Activated T-cell treated with anti-CD3 and anti-CD28 coated beads for 48 hours (primary cell): ENCODE measurements around the gene FCN3.
A peak's percentile ranks its signal among the peaks of the same experiment; 100 is the strongest.
"Not testable (repeated sequence)": the region's sequence is repeated elsewhere in the genome, so short reads cannot be mapped to it uniquely, and the experiment has no call there.

Experiments used
- DNase-seq: peaks from one replicate; pipeline ENCODE4 v3.0.0-alpha.2; 2020; ENCODE audit warnings: low read depth

Gene FCN3

DNA sequence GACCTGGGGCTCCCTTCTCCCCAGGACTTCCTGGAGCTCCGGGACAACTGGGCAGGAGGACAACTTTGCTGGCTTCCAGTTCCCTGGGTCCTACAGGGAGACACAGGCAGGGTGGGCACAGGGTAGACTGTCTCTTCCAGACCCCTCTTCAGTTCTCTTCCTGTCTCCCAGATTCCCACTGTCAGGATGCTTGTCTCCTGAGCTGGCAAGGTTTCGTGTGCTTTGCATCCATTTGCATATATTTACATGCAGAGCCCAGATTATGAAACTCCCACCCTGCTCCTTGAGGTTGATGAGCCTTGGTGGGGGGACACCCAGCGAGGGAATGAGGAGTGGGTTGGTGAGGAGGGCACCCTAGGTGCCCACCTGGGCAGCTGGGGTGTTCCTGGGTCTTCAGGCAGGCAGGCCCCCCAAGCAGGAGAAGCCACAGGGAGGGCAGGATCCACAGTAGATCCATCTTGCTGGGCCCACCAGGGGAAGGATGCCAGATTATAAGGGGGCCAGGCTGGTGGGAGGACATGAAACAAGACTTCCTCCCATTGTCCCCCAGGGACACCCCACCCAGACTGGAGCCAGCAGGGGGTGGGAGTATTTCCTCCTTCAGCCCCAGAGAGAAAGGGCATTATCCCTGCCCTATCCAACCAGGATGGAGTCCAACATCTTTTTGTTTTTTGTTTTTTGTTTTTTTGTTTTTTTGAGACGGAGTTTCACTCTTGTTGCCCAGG lies at the start of gene FCN3:
TSS of gene FCN3 (minus strand) at position 463 of the 725 bp plus-strand sequence. CDS start at position 457, 6 bp downstream.
- no peak for DNase-seq

DNA sequence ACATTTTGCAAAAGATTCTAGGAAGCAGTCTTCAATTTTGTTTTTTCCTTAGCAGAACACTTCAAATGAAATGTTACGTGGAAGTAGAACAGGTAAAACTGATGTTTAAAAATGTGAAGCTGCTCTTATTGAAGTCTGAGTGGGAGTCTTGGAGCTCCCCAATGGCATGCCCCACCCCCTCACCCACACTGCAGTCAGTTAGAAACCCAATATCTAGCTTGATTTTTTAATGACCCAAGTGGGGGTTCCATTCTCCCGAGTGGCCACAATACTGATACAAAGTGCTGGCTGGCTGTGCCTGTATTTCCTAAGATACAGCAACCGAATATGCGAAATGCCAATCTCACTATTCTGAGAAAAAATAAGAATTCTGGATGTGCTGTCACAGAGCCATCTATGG lies 49.1 kb upstream of the FCN3 start:
- DNase-seq: no peak

DNA sequence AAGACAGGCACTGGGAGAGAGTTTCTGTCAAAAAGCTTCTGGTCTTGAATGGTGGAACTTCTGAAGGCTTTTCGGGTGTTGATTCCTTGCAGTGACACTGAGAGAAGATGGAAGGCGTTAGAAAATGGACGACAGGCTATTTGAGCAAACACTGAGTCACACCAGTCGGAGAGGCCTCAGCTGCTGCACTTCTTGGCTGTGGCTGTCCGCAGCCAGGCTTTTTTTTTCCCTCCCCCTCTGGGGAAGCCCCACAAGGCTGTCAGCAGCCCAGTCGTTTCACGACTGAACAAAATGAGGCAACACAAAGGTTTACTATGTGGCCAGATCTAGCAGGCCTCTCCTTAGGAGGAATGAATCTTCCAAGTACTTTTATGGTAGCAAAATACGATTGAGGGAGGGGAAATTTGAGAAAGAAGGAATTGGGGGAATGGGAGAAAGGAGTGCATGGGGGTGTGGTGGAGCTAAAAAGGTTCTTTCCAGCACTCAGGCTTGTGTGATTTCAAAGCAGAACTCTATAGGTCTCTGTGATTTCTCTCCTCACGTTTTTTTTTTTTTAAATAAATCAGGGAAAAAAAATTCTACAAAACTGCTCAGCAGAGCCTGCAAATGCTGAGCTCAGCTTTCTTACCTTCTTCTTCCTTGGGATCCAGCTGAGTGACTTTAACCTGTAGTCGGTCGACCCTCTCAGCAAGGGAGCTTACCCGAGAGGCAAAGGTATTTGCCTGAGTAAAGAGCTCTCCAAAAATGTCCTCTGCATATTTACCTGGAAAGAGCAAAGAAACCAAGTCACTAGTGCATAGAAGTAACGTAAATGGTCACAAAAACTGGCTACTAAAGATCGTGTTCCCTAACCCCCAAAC lies 43.9 kb upstream of the FCN3 start:
- peak; percentile 60 for DNase-seq

DNA sequence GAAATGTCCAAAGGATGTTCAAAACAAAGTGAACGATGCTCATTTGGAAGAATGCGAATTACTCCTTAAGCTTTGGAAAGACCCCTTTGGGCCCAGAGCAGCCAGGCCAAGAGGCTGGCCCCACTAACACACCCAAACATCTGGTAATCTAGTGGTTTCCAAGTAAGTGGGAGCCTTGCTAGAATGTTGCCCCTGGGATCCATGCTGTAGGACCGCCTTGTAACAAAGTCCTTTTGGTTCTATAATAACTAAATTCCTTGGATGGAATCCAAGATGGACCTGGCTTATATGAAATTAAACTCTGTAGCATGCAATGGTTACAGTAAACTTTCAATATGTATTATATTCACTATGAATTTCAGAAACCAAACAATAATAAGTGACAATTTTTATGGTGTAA lies 43.1 kb upstream of the FCN3 start:
- DNase-seq: no peak

DNA sequence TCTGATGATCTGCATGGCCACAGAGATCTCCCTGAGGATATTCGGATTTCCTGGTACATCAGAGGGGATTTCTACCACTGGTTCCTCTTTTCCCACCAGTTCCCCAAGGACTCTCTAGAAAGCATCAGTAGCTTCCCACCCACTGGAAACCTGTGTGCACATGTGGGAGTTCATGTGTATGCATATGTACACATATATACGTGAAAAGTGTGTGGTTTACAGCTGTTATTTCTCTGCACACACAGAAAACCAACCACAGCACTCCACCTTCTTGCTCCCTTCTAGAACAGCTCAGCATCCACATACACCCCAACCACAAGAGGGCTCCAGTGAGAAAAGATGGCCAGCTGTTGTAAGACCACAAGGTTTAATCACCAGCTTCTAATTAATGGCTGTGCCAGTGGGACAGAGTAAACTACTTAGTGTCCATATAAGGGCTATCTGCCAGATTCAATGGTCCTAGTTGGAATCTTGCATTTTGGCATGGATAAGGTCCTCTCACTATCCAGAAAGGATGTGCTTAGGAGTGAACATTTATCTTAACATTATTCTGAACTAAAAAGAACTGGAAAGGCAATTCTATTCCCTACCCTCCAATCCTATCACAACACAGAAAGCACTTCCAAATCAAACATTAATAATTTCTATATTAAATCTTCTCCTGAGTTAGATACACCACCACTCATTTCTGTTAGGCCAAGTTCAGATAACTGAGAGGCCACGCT lies 41.9 kb upstream of the FCN3 start:
- peak; percentile 18 for DNase-seq

DNA sequence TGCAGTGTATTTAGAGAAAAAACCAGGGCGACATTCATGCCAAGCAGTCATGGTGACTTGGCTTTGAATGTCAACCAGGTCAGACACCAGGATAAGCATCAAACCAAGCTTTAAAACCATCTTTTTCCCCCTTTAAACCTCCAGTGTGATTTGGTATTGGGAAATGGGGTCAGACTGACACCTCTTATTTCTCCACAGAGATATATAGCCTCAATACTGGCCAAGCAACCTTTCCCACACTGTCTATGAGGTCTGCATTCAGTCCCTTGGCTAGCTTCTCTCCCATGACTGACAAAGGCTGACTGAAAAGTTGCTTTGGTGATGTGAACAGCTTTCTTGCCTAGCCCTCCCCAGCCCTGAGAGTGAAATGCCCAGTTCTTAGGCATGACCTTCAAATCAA lies 39.5 kb upstream of the FCN3 start:
- no peak for DNase-seq

DNA sequence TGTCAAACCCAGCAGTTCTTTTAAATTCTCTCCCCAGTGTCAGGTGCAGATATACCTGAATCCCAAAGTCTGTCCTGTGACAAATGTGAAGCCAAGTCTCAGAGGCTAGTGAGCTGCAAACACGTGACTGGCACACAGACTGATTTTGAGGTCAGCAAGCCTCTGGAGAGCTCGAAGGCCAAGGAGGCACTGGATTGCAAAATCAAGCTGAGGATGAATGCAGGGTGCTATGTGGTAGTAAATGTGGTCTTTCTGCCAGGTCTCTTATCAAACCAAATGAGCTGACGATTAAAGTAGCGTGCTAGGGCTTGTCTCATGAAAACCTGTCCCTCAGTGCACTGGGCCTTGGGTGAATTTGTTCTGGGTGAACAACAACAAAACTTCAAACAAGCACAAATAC lies 38.4 kb upstream of the FCN3 start:
- no peak for DNase-seq

DNA sequence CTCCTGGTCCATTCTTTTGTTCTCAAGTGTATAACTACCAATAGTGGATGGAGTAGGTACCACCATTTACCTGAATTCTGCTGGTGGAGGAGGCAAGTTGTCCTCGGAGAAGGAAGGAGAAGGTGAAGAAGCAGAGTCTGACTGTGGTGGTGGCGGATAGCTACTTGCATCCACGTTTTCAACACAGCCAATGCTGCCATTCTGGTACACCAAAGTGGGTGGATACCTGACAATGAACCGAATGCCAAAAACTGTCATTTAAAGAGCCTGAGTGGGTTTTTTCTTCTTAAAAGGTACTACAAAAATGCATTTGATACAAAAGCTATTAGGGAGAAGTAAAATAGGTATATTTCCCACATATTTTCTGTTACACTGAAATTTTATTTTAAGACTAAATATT lies 37.9 kb upstream of the FCN3 start:
- no peak for DNase-seq

DNA sequence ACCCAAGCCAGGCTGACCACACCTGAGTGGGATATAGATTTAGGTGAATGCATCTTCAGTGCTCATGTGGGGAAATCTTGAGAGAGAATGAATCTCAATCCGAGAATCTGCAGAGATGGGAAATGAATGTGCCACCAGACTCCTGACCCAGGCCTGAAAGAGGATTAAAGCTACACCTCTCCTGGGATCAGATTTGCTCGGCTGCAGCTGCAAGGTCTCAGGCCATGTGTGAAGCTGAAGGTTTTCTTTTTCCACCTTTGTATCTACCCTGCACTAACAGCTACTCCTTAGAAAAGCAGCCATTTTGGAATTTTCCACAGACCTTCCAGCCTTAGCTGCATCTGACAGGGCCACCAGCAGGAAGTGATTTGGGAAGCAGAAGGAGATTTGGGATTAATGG lies 36.1 kb upstream of the FCN3 start:
- no peak for DNase-seq

DNA sequence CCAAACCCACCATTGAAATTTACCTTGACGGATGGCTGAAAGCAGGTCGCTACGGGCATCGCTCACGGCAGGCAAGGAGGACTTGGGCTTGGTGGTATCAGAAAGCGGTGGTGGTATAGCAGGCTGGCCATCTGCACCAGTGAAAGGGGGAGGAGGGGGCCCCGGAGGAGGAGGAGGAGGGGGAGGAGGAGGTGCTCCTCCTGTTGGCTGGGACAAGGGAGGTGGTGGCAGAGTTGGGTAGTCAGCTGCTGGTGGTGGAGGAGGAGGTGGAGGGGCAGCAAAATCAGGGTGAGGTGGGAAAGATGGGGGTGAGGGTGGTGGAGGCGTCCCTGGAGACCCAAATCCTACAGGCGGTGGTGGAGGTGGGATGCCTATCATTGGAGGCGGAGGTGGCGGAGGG lies 35.0 kb upstream of the FCN3 start:
- DNase-seq: no peak

DNA sequence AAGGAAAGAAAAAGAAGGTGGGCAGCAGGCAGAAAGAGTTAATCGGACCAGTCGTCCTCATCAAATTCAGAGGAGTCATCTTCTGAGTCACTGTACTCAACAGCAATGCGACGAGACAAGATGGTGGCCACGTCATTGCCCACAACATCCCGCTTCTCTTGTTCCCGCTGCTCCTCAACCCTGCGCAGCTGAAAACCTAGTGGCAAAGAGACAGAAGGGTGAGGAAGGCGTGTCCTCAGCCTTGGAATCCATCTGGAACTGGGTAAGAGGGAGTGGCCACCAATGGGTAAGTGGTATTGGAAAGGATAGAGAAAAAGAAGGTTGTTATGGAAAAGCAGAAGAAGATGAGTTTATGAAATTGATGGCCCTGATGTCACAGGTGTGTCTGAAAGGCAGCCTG lies 33.5 kb upstream of the FCN3 start:
- no peak for DNase-seq

DNA sequence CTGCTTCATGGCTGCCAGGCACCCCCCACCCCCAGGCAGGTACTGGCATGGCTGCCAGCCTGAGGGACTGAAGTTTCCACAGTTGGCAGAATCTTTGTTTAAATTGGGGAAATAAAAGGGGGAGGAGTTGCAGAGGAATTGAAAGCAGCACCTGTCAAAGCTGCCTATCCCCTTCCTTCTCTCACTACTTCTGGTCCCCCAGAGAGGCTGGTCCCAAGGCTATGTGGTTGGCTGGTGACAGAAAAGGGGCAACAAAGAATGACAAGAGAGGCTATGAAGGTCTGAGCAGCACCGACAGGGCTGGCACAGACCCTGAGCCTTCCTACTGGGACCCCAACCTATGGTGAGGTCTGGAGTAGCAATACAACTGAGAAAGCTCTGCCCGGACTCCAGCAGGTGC lies 32.2 kb upstream of the FCN3 start:
- not testable (repeated sequence) for DNase-seq

DNA sequence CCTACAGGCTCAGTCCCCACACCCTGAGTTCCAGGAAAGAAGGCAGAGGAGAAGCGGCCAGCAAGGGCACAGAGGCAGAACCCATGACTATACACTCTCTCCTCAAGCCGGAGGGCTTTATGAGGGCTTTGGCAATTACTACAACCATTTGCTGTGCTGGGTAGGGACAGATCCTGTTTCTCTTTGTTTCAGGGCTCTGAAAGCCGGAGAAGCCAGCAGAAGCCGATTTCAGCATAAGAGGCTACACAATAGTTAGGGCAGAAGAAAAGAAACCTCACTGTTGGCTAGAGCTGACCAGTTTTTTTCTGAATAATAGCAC lies 31.7 kb upstream of the FCN3 start:
- DNase-seq: no peak

DNA sequence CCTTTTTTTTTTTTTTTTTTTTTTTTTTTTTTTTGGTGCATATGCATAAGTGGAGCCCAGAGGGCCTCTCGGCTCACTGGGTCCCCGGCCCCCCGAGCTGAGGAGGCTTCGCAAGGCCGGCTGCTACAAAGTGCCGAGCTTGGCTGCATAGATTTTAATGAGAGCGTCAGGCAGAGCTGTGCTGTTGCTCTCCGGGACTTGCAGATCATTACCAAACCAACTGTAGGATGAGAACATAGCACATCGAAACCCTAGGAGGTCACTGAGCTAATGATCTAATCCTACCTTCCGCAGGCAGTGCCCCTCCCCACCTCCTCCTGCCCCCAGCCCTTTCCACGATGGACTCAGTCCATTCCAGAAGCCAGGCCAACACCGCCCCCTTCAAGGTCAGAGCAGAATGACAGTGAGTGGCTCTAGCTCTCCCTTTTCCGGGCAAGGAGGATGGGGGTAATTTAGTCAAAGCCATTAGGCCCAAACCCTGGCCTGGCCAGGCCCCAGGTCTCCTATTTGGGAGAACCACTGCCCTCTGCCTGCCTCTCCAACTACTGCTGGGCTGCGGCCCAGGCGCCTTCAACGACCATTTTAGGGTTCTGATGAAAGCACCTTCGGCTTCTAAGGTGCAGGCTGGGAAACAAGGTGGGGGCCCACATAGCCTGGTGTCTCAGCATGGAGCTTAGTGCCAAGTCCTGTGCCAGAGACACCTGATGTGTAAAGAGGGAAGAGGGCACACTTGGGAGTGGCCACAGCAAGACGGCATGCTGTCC lies 31.2 kb upstream of the FCN3 start:
- not testable (repeated sequence) for DNase-seq

DNA sequence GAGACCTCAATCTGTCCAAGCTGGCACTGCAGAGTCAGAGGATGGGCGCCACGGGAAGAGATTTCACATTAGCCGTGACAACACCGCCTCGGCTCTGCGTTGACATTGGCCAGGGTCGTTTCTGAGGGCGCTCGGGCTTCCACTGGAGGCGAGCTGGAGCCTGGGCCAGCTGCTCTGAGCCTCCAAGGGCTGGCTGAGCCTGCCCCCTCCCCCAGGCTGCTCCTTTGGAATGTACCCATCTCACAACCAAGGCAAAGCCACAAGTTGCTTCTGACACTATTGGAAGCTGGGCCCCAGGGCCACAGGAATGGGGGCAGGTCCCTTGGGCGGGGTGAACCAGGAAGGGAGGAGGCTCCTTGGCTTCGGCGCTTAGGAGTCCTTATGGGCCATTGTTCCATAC lies 30.4 kb upstream of the FCN3 start:
- DNase-seq: no peak

DNA sequence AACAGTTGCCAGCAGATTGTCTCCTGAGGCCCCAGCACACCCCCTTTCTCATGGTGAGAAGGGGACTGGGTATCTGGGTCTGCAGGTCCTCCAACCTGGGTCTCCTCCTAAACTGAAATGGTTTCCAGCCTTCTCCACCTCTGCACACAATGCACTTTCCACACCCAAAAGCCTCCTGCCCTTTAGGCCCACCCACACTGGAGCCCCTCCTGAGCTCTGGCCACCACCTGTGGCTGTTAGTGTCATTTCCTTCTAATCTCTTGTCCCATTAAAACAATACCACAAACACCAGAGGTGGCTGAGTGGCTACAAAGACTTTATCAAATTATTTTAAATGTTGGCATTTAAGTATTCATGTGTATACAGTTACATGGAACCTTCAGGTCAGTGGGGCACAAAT lies 29.3 kb upstream of the FCN3 start:
- no peak for DNase-seq

DNA sequence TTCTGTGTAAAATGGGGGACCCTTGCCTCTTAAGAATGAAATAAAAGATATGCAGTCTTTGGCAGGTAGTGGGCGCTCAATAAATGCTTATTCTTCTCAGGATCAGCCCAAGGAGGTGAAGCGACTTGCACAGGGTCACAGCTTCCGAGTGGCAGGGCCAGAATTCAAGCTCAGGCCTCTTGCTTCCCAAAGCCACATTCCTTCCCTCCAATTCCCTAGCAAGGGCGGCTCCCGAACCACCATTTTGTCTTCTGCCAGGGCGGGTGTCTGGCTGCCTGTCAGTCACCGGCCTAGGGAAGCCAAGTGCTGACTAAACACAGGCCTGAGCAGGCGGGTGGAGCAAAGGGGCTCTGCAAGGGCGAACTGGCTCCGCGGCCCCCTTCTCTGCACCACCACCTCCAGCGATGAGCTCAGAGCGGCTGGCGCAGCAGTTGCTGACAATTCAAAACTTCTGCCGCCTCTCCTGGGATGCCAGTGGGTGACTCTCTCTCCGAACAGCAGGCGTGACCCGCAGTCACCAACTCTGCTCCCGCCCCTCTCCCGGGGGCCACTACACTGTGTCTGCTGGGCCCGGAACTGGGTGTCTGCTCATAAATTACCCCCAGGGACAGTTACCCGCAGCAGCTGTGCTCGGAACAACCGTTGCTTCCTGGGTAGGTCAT lies 28.6 kb upstream of the FCN3 start:
- DNase-seq: no peak

DNA sequence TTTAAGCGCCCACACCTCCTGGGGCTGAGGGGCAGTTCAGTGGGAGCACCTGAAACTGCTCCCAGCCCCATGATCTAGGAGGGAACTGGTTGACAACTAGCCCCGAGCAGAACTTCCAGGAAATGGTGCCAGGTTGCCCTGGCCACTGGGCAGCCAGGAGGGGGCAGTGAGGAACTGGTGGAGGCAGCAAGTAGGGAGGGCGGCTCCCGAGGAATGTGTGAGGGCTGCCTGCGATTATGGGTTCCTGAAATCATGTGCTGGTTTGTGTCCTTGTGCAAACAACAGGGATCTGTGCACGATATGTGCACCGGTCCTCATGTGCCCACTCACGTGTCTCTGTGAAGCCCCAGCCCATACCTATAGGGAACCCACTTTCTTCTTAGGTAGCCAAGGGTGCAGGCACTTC lies 27.7 kb upstream of the FCN3 start:
- DNase-seq: no peak

DNA sequence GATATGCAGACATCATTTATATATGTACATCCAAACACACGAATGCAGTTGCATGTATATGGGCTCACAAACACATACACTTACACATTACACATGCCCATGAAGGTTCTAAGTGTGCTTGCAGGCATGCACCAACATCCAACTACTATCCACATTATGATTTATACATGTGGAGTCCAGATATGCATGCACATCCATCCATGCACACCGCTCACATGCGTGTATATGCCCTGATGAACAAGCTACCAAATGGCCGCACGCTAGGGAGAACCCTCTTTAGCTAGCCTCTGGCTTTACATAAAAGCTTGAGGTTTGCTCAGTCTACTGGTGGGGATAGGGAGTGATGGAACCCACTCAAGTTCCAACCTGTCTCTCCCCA lies 26.3 kb upstream of the FCN3 start:
- DNase-seq: no peak

DNA sequence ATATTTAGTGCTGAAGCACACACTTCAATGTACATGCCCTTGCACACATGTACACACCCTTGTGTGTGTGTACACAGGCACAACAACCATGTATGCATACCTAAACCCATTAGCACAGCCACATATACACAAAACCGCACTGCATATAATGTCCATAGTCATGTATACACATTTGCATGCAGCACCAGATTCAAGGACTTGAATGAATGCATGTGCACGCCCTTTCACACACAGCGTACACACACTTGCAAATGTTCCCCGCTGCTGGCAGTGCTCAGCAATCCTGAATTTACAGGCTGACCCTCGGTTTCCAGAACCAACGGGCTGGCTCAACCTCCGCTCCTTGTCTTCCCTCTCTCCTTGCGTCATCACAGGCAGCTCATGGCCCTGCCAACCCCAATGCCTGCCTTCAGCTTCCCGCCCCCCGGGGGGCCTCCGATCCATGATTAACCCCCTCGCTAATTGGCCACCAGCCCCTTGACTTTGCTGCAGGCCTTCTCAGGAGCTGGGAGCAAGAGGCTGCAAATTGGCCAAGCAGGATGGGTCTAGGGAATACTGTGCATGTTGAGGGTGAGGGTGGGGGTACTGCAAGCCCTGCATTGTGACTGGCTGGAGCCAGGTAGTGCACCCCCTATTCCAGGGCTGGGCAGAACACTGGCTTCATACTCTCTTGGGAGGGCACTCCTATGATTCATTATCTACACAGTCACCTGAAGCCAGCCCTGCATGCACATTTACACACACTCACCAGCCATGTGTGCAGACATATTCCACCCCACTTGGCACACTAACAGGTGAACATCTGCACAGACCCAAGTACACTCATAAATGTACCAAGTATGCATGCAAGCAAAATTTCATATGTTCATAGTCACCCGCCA lies 25.7 kb upstream of the FCN3 start:
- no peak for DNase-seq
